IPS DF 6.9 (cell line): ENCODE data around the gene MBD3.

Experiments
- DNase-seq: peaks from one replicate; pipeline ENCODE4 v3.0.0-alpha.2; 2013; ENCODE audit warnings: low read depth, low spot score
- H3K27ac ChIP-seq: one replicate; pipeline ENCODE4 v1.5.1; 2013; ENCODE audit warnings: low read length, control low read depth
- H3K27me3 ChIP-seq: 2 replicates; pipeline ENCODE4 v1.6.1; 2013; ENCODE audit warnings: mild to moderate bottlenecking, low read length; ENCODE audit not compliant: control insufficient read depth, insufficient read depth
- H3K36me3 ChIP-seq: 2 replicates; pipeline ENCODE4 v1.6.1; 2013; ENCODE audit warnings: low read length; ENCODE audit not compliant: control insufficient read depth, insufficient read depth
- H3K4me1 ChIP-seq: 2 replicates; pipeline ENCODE4 v1.6.1; 2013; ENCODE audit warnings: low read length; ENCODE audit not compliant: control insufficient read depth, insufficient read depth
- H3K4me3 ChIP-seq: 2 replicates; pipeline ENCODE4 v1.5.1; 2013; ENCODE audit warnings: mild to moderate bottlenecking, low read length
- H3K9me3 ChIP-seq: 2 replicates; pipeline ENCODE4 v1.6.1; 2013; ENCODE audit warnings: low read length, inconsistent platforms; ENCODE audit not compliant: control insufficient read depth, insufficient read depth
- WGBS: extraction: QIAGEN DNeasy Blood & Tissue Kit; methylation state at CpG from one replicate; pipeline ENCODE4 v1.1.7; 2013; ENCODE audit warnings: mixed read lengths, missing lambda C conversion rate; ENCODE audit not compliant: insufficient read length, insufficient coverage; 5-methylcytosine and 5-hydroxymethylcytosine counted together

The MBD3 gene

DNA sequence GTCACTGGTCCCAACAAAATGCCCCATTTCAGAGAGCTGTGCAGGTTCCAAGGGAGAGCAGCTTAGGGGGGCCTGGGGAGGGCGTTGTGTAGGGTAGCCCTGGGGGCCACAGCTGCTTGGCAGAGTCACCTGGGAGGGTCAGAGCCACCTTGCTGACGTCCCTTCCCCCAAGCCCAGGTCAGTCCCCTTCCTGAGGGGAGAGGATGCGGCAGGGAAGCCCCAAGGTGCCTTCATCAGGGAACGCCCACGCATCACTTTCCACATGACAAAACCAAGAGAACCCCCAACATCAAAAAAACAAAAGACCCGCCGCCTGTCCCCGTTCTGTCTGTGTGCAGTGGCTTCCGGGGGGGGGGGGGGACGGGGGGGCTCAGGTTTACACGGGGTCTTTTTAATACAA lies 17.9 kb upstream of the MBD3 start:
- DNase-seq = no peak
- WGBS = no CpG with 5 or more reads among the region's 11 CpGs
- Histone ChIP-seq H3K36me3 (peaks cover 50% of the 10 kb centered on the region), H3K27ac (no peak overlapping the region), H3K9me3 (no peaks in the 10 kb centered on the region), H3K27me3 (no peaks in the 10 kb centered on the region), H3K4me1 (no peaks in the 10 kb centered on the region; the same call in 1 of the 2 replicates), H3K4me3 (no peak overlapping the region)

DNA sequence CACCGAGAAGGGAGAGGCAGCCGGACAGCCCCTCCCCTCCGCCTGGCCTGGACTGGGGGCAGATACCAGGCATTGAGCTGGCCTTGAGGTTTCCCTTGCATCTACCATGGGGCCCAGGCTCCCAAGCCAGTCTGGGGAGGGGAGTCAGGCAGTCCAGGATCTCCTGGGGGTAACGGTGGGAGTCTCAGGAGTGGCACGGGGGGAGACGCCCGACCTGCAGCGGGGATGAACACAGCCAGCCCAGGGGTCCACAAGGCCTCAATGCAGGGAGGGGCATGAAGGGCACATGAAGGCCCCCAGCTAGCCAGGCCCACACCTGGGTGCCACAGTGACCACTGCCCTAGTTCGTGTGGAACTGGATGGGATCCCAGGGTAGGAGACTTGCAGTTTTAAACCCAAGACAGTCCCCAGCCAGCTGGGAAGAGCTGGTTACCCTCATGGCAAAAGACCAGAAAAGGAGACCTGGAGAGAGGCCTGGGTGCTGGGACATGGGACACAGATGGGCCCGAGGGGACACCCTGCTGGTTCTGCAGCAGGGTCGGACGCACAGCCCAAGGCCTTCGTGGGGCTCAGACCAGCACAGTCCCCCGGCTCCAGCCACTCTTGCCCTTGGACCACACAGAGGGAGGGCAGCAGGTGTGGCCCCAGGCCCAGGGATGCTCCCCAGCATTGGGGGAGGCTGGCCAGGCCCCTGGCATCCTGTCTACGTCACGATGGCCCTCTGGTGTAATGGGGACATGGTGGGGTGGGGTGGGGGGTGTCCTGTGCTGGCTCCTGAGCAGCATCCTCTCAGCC lies 17.2 kb upstream of the MBD3 start:
- Histone ChIP-seq H3K27me3 (no peaks in the 10 kb centered on the region), H3K4me3 (no peak overlapping the region), H3K4me1 (no peaks in the 10 kb centered on the region), H3K27ac (no peak overlapping the region), H3K9me3 (no peaks in the 10 kb centered on the region), H3K36me3 (peaks cover 43% of the 10 kb centered on the region)
- no peak for DNase-seq
- no CpG with 5 or more reads among the region's 16 CpGs for WGBS

DNA sequence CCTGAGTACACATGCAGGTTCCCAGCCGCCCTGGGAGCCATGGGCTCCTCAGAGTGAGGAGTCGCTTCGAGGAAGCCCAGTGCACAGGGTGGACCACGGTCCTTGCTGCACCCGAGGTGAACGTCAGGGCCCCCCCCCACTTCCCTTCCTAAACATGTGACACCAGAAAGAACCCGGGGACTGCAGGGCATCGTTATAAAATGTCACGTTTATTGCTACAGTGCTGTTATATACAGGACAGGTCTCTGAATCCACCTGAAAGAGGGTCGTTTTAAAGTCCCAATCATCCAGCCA lies 16.4 kb upstream of the MBD3 start:
- H3K36me3 ChIP-seq = peaks cover 37% of the 10 kb centered on the region
- WGBS = no CpG with 5 or more reads among the region's 10 CpGs
- no peaks in the 10 kb centered on the region for H3K27me3 ChIP-seq
- no peak for DNase-seq
- H3K4me3 ChIP-seq = no peak overlapping the region
- no peaks in the 10 kb centered on the region for H3K4me1 ChIP-seq
- no peaks in the 10 kb centered on the region for H3K9me3 ChIP-seq
- H3K27ac ChIP-seq = no peak overlapping the region

DNA sequence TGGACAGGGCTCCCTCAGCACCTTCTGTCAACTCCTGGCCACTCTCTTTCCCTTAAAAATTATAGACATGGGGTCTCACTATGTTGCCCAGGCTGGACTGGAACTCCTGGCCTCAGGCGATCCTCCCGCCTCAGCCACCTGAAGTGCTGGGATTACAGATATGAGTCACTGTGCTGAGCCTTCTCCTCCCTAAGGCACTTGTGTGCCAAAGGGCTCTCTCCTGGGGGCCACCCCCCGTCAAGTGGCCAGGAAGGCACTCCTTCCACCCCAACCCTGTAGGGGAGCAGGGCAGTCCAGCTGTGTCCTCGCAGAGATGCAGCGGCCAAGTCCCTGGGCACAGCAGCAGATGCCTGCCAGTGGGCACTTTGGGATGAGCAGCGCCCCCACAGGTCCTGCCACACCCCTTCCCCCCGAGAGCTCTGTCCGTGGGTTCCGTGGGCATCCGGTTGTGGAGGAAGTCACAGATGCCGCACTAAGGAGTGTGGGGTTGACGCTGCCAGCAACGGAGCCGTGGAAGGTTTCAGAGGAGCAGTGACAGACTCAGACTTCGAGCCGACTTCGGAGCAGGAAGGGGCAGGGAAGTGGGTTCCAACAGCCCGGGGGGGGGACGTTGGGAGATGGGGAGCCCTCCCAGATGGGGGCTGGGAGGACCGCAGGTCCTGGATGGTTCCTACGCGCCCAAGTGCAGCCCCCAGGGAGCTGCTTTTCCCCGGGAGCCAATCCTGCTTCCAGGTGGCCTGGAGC lies 15.9 kb upstream of the MBD3 start:
- H3K36me3 ChIP-seq = peaks cover 33% of the 10 kb centered on the region
- WGBS = no CpG with 5 or more reads among the region's 23 CpGs
- H3K4me1 ChIP-seq = no peaks in the 10 kb centered on the region
- no peak overlapping the region for H3K27ac ChIP-seq
- no peaks in the 10 kb centered on the region for H3K27me3 ChIP-seq
- H3K9me3 ChIP-seq = no peaks in the 10 kb centered on the region
- H3K4me3 ChIP-seq = no peak overlapping the region
- no peak for DNase-seq

DNA sequence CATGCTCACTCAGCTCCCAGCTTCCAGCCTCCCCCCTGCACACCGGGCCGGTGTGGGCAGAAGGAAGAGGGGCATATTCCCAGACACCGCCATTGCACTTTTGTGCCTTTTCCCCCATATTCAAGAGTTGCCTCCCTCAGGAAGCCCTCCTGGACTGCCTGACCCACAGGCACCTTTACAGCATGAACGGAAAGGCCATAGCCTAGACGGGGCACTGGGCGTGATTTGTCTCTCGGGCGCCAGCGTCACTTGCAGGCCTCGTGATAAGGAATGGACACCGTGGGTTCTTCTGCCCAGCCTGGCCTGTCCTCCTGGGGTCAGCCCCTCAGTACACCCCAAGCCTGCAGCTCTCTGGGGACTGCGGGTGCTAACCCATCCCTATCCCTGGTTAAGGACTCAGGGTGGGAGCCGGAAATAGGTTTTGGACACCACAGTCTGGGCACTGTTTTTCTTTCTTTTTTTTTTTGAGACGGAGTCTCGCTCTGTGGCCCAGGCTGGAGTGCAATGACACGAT lies 13.5 kb upstream of the MBD3 start:
- H3K27me3 ChIP-seq = no peaks in the 10 kb centered on the region
- no peak for DNase-seq
- H3K27ac ChIP-seq = no peak overlapping the region
- no CpG with 5 or more reads among the region's 16 CpGs for WGBS
- no peaks in the 10 kb centered on the region for H3K4me1 ChIP-seq
- H3K36me3 ChIP-seq = peaks cover 12% of the 10 kb centered on the region
- H3K4me3 ChIP-seq = peak overlapping the region; percentile 80; the same call in 1 of the 2 replicates
- no peaks in the 10 kb centered on the region for H3K9me3 ChIP-seq

DNA sequence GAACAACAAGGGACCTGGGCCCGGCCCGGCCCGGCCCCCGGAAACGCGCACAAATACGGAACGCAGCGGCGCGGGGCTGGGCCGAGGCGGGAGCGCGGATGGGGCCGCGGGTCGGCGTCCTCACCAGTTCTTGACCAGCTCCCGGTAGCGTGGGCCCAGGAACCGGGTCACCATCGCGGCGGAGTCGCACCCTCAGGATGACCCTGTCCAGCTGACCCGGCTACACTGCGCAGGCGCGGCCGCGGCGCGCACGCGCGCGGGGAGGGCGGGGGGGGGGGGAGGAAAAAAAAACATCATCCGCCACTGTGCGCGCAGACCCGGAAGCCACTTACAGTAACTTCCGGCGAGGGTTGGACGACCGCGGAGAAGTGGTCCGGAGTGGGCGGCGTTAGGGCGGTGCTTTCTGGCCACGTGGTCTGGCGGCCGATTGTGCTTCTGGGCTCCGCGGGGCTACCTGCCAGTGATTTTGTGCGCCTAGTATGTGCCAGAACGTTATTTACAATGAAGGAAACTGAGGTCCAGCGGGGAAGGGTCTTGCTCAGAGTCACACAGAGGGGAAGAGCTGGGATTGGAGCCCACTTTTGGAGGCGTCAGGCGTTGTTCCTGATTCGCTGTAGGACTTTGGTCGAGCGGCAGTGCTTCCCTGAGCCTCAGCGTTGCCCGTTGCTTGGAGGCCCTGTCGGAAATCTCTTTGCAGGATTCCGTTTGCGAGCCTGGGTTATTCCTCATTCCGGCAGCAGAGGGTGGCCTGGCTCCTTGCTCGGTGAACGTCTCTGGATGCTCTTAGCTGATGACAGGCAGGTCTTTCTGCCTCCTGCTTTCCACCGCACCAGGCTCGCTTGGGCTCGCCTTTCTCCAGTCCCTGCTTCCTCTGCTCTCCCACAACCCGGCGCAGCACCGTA lies 12.8 kb upstream of the MBD3 start, which contains the start of gene UQCR11:
Gene UQCR11, minus strand, starts transcription at position 227 of the 902 bp plus-strand sequence. Its CDS starts 53 bp downstream, at position 174.
- Histone ChIP-seq H3K36me3 (peaks cover 11% of the 10 kb centered on the region), H3K27me3 (no peaks in the 10 kb centered on the region), H3K27ac (no peak within 1 kb of the TSS), H3K9me3 (no peaks in the 10 kb centered on the region), H3K4me3 (peak within 1 kb of the TSS; percentile 80), H3K4me1 (no peaks in the 10 kb centered on the region)
- peak; percentile 72 for DNase-seq
- WGBS = no CpG with 5 or more reads among the region's 79 CpGs

DNA sequence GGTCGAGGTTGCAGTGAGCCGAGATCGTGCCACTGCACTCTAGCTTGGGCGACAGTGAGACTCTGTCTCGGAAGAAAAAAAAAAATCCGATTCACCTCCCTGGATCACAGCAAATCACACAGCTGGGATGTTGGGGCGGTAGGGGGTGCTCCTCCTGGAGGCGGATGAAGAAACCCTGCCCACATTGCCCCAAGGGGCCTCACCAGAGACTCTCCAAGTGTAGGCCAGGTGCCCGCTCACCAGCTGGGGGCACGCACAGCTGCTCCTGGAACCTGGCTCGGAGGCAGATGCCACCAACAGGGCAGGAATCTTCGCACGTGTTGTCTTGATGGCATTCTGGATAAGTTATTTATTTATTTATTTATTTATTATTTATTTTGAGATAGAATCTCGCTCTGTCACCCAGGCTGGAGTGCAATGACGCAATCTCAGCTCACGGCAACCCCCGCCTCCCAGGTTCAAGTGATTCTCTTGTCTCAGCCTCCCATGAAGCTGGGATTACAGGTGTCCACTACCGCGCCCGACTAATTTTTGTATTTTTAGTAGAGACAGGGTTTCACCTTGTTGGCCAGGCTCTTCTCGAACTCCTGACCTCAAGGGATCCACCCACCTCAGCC lies 9.5 kb upstream of the MBD3 start:
- no peak for DNase-seq
- Histone ChIP-seq H3K27ac (no peak overlapping the region), H3K36me3 (peaks cover 21% of the 10 kb centered on the region), H3K27me3 (no peaks in the 10 kb centered on the region), H3K4me3 (no peak overlapping the region), H3K9me3 (no peaks in the 10 kb centered on the region), H3K4me1 (no peaks in the 10 kb centered on the region)
- WGBS = no CpG with 5 or more reads among the region's 21 CpGs

DNA sequence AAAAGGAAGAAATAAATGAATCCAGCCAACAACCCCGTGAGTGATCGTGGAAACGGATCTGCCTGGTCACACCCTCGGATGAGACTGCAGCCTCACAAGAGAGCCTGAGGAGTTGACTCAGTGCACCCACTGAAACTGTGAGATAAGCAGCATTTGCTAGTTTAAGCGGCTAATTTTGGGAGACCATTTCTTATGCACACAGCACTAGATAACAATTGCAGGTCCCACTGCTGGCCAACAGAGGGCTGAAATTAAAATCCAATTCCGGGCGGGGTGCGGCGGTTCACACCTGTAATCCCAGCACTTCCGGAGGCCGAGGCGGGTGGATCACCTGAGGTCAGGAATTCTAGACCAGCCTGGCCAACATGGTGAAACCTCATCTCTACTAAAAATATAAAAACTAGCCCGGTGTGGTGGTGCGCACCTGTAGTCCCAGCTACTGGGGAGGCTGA lies 9.0 kb upstream of the MBD3 start:
- Histone ChIP-seq H3K36me3 (peaks cover 22% of the 10 kb centered on the region), H3K27me3 (no peaks in the 10 kb centered on the region), H3K4me3 (no peak overlapping the region), H3K4me1 (no peaks in the 10 kb centered on the region), H3K27ac (no peak overlapping the region), H3K9me3 (no peaks in the 10 kb centered on the region)
- WGBS = no CpG with 5 or more reads among the region's 14 CpGs
- DNase-seq = no peak

DNA sequence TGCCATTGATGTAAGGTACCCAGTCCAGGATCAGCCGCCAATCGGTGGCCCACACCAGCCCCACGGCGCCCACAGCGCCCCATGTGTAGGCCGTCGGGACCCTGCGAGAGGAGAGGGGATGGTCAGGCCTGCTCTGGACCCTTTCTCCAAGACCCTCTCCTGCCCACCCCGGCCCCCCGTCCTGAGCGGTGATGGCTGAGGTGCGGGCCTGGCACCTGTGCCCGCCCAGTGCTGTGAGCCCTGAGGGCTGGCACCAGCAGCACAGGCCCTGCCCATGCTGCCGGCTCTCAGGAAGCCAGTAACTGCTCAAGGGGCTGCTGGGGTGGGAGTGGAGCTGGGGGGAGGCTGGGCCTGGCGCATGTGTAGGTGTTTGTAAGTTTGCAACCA lies 6.8 kb upstream of the MBD3 start:
- Histone ChIP-seq H3K9me3 (no peaks in the 10 kb centered on the region), H3K27ac (no peak overlapping the region), H3K27me3 (no peaks in the 10 kb centered on the region), H3K4me3 (no peak overlapping the region), H3K4me1 (no peaks in the 10 kb centered on the region), H3K36me3 (peaks cover 24% of the 10 kb centered on the region)
- no CpG with 5 or more reads among the region's 15 CpGs for WGBS
- no peak for DNase-seq
